Omental fat pad (tissue), 4 donors: Measurements from ENCODE around the gene LCA5. TPM values are rescaled to one million over a fixed set of nuclear protein-coding genes. Genes with fewer than 3 reads are reported as not detected.
"Not testable (repeated sequence)": the region's sequence is repeated elsewhere in the genome, so short reads cannot be mapped to it uniquely, and the experiment has no call there.

ENCODE experiments used
- ATAC-seq: fragments of 150-250 bp; one replicate; pipeline ENCODE4 v1.9.1; 2016; ENCODE audit warnings: mild to moderate bottlenecking, moderate library complexity; ENCODE audit not compliant: low FRiP score
- DNase-seq: peaks from one replicate; pipeline ENCODE4 v3.0.0-alpha.2; 2019; ENCODE audit warnings: low spot score
- total RNA-seq, 4 donors: library from RNA; depleted of rRNA; stranded (reverse); fragments of >200 nt; gene quantifications; one replicate each; pipeline ENCODE4 v1.1.0, GENCODE V29; 2016
- TF ChIP-seq, protein P1 (sequence below), 3 donors: fragments of 450-650 bp; IDR thresholded peaks; one replicate each; pipeline ENCODE4 v1.5.1; 2016 to 2017; ENCODE audit warnings: antibody characterized with exemption in 3 of 3, mild to moderate bottlenecking in 3 of 3, moderate library complexity in 2 of 3

The LCA5 gene
- total RNA-seq, 4 donors from 2014 or later, result 3.4 to 9.0 (median 4.9) TPM

DNA sequence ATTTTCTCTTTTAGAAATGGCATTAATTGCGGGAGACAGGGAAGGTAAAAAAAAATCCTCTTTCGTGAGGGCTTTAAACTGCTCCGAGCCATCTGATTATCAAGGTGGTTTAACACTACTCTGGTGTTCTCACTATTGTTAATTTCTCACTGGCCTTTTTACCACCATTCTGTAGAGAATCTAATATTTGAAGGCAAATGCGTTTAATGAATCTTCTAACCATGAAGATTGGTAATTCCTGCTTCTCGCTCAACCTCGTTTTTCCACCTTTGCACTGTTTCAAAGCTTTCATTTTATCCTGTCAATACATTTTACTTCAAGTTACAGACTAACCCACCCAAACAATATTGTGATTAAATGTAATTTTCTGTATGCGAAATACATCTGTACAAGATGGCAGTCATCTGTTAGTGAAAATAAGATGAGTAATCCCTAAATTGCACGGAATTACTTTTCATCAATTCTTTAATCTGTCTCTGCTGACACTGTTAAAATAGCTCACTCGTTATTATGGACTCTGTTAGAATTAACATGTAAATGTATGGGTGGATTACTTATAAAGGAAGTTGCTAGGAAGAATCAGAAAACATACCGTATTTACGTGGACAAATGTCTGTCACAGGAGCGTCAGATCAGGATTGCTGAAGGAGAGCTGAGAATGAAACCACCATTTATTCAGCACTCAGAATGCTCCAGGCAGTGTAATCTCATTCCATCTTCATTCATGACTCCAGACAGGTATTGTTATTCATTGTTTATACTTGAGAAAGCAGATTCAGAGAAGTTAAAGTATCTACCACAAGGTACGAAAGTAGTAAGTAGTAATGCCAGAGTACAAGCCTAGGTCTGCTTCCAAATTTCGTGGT lies 1.1 kb upstream of the LCA5 start:
- TF ChIP-seq, protein P1, sequence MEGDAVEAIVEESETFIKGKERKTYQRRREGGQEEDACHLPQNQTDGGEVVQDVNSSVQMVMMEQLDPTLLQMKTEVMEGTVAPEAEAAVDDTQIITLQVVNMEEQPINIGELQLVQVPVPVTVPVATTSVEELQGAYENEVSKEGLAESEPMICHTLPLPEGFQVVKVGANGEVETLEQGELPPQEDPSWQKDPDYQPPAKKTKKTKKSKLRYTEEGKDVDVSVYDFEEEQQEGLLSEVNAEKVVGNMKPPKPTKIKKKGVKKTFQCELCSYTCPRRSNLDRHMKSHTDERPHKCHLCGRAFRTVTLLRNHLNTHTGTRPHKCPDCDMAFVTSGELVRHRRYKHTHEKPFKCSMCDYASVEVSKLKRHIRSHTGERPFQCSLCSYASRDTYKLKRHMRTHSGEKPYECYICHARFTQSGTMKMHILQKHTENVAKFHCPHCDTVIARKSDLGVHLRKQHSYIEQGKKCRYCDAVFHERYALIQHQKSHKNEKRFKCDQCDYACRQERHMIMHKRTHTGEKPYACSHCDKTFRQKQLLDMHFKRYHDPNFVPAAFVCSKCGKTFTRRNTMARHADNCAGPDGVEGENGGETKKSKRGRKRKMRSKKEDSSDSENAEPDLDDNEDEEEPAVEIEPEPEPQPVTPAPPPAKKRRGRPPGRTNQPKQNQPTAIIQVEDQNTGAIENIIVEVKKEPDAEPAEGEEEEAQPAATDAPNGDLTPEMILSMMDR (IDR thresholded peaks at IDR 0.05), result no peak
- ATAC-seq, result no peak
- no peak for DNase-seq

DNA sequence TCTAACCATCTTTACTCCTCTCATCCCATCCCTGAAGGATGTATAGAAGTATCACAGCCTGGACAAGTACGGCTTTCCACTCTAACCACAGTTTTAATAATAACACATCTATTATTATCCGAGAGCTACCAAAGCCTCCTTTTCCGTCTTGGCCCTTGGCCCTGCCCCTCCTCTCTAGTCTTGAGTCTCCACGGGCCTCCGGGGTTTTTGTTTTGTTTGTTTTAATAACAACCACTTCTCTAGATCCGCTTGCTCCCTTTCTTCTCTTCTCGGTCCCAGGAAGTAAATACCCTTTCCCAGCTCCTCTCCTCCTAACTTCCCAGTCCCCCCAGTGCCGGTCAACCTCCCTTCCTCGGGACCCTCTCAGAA lies 661 bp downstream of the LCA5 start:
- DNase-seq, result no peak
- ATAC-seq, result peak; percentile 11
- TF ChIP-seq, protein P1 (IDR thresholded peaks at IDR 0.05), result no peak

DNA sequence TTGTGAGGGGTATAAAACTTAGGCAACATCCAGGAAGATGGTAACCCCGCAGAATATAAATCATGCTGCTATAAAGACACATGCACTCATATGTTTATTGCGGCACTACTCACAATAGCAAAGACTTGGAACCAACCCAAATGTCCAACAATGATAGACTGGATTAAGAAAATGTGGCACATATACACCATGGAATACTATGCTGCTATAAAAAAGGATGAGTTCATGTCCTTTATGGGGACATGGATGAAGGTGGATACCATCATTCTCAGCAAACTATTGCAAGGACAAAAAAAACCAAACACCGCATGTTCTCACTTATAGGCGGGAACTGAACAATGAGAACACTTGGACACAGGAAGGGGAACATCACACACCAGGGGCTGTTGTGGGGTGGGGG lies 7.7 kb downstream of the LCA5 start:
- DNase-seq, ATAC-seq: not testable (repeated sequence)

DNA sequence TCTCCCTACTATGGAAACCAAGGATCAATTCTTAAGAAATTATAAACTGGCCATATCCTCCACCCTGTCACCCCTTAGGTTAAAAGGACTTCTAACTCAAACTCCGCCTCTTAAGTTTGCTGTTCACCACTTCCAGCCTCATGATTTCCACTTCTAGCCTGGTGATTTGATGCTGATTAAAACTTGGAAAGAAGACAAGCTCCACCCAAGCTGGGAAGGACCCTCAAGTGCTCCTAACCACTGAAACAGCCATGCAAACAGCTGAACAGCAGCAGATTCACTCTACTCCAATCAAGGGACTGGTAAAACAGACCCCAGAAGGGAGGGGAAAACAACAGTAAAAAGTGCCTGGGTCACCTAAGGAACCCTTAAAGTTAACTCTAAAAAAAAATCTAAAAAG lies 10.3 kb downstream of the LCA5 start:
- TF ChIP-seq, protein P1 (IDR thresholded peaks at IDR 0.05), result no peak
- no peak for ATAC-seq
- no peak for DNase-seq

DNA sequence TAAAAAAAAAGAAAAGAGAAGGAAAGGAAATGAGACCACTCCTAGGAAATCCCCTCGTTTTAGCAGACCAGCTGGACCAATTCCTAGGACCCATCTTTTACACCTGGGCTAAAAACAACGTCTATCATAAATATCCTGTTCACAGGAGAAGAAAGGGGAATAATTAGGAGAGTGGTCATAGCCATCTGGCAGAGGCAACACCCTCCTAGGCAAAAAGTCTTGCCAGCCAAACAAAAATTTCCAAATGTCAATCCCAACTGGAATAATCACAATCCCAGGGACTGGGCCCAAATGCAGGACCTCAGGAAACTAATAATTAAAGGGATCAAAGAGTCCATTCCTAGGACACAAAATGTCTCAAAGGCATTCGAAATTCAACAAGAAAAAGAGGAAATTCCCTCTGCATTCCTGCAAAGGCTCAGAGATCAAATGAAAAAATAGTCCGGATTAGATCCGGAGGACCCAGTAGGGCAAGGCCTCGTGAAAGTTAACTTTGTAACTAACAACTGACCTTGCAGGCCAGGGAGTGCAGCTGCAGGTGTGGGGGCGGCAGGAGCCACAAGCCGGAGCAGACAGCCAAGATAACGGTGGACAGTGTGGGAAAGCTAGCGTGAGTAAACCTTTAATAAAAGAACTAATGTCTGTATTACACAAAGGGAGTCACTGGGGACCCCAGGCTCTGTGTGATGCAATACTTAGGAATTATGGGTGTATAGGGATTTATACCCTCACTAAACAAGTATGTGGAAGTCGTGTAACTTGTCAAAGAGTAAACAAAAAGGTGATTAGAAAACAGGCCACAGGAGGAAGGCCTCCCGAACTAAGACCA lies 11.7 kb downstream of the LCA5 start:
- peak; percentile 64 for ATAC-seq
- DNase-seq, result no peak
- TF ChIP-seq, protein P1 (IDR thresholded peaks at IDR 0.05), result no peak

DNA sequence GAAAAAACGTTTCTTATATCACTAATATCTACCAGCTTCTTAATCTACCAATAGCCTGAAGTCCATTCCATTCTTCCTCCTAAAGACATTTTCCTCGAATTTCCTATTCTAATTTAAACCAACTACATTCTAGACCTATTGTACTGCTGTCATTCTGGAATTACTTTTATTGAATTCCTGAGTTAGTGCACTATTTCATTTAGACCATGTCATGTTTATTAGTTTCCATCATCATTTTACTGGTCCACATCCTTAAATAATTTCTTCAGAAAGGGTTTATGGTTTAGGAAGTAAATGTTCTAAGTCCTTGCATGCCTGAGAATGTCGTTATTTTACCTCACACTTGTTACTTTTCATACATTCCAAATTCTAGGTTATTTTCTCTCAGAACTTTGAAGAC lies 13.2 kb downstream of the LCA5 start:
- DNase-seq (no peak), ATAC-seq (no peak)
- TF ChIP-seq, protein P1 (IDR thresholded peaks at IDR 0.05), result no peak

DNA sequence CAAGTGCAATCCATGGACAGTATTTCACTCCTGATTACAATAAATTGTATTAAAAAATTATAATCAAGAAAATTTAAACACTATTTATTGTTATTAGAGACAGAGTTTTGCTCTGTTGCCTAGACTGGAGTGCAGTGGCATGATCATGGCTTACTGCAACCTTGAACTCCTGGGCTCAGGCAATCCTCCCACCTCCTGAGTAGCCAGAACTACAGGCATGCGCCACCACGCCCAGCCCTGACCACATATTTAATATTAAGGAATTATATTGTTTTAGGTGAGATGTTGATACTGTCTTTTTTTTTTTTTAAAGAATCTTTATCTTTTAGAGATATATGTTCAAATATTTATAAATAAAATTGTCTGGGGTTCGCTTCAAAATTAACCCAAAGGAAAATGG lies 14.6 kb downstream of the LCA5 start:
- ATAC-seq (no peak), DNase-seq (no peak)
- TF ChIP-seq, protein P1 (IDR thresholded peaks at IDR 0.05), result no peak
